Spleen (tissue), 7 donors: Measurements from ENCODE around the gene LIN7B.

Experiments used
- POLR2AphosphoS5 ChIP-seq, 3 donors: sonication (generic); formaldehyde crosslinking; IDR thresholded peaks; one replicate each; pipeline ENCODE4 v1.5.1; 2017; ENCODE audit warnings: antibody characterized with exemption in 3 of 3
- TF ChIP-seq, protein P1 (sequence below), 11 experiments: fragments of 200-600 bp in 7 of 11; fragments of 450-650 bp in 4 of 11; sonication (generic) in 4 of 11; IDR thresholded peaks in 8 of 11; conservative IDR thresholded peaks in 3 of 11; 1 replicate in 7 of 11; 2 replicates in 4 of 11; pipeline versions ENCODE4 v1.4.0 to v1.8.0; 2016 to 2021; ENCODE audit warnings: antibody characterized with exemption in 11 of 11, inconsistent platforms in 4 of 11, mild to moderate bottlenecking in 1 of 11
- donor health status: DM: no; HTN: no; CAD: no; lungs with moderate emphysema.
- donor health status: DM: no; HTN: no; CAD: no.
- donor health status: DM: no; HTN: no; CAD: no.

DNA sequence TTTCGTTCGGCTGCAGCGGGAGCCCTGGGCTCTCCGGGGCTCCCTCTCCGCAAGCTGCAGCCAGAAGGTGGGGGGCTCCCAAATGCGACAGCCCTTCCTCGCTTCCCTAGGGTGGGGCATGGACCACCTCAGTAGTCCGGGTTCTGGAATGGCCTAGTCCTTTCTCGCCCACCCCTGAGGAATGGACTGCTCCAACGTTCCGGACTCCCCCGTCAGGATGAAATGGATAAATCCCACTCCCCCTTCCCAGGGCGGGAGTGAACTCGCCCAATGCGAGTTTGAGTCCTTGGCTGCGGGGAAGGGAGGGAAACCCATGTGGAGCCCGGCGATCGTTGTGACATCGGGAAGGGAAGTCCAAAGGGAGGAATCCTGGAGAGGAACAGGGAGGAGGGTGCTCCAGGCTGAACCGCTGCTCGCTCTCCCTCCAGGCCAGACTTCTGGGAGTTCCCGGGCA lies 35.5 kb downstream of the LIN7B start:
- TF ChIP-seq, protein P1, sequence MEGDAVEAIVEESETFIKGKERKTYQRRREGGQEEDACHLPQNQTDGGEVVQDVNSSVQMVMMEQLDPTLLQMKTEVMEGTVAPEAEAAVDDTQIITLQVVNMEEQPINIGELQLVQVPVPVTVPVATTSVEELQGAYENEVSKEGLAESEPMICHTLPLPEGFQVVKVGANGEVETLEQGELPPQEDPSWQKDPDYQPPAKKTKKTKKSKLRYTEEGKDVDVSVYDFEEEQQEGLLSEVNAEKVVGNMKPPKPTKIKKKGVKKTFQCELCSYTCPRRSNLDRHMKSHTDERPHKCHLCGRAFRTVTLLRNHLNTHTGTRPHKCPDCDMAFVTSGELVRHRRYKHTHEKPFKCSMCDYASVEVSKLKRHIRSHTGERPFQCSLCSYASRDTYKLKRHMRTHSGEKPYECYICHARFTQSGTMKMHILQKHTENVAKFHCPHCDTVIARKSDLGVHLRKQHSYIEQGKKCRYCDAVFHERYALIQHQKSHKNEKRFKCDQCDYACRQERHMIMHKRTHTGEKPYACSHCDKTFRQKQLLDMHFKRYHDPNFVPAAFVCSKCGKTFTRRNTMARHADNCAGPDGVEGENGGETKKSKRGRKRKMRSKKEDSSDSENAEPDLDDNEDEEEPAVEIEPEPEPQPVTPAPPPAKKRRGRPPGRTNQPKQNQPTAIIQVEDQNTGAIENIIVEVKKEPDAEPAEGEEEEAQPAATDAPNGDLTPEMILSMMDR (IDR thresholded peaks at IDR 0.05 in 8 of 11, conservative IDR thresholded peaks at IDR 0.05 in 3 of 11) = no peak
- TF ChIP-seq POLR2AphosphoS5 (IDR thresholded peaks at IDR 0.05) = peak in 1 of 3 donors; percentile 6
